ENCODE measurements around the gene CDH1. TPM values are rescaled to one million over a fixed set of nuclear protein-coding genes. Genes with fewer than 3 reads are reported as not detected.

The CDH1 gene
- total and polyA plus RNA-seq, 11 donors: 0.08 to 5.3 (median 0.27) TPM; not detected in 8

- no peaks in the 10 kb centered on the region for H3K36me3 ChIP-seq
- DNase-seq: no peak
- ATAC-seq: no peak
- WGBS, 4 donors: 76 to 81% (median 79%) methylated on average over 3 of the region's 3 CpGs
- H3K4me1 ChIP-seq: no peaks in the 10 kb centered on the region
- intact Hi-C loops (cut with DNase I): no loop called here
- no peaks in the 10 kb centered on the region for H3K9me3 ChIP-seq
- TF ChIP-seq CTCF (IDR thresholded peaks at IDR 0.05) (no peak), POLR2A (IDR thresholded peaks at IDR 0.05) (no peak)
- H3K27me3 ChIP-seq: peaks cover 0 to 11% (median 0%) of the 10 kb centered on the region in 9 donors
- H3K27ac ChIP-seq: no peak overlapping the region
- no peak overlapping the region for H3K4me3 ChIP-seq
These were observed 12.3 kb downstream of the CDH1 start for GRCh38 chr16:68749432-68749831.

DNA sequence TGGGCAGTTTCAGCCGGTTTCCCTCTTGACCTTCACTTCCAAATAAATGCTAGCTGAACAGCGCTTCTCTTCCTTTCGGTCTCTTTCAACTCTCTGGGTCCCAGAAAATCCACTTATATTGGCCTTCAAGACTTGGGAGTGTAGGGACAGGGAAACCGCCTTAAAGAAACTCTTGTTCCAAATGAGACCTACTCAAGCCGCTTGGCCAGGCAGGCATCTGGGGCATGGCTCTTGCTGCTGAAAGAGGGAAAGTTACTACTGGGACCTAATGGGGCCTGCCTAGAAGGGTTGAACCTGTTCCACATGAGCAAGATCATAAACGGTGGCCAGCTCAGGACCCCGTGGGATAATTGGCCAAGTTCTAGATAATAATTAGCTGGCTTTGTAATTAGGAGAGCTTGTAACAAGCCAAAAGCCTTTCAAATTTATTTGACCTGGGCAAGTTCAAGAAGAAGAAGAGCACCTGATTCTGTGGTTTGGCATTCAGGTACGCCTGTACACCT, 13.2 kb downstream of the CDH1 start:
- TF ChIP-seq CTCF (IDR thresholded peaks at IDR 0.05): no peak
- TF ChIP-seq POLR2A (IDR thresholded peaks at IDR 0.05): no peak
- H3K4me1 ChIP-seq: no peaks in the 10 kb centered on the region
- WGBS, 4 donors: 79 to 86% (median 83%) methylated on average over 8 of the region's 8 CpGs
- H3K27me3 ChIP-seq: peaks cover 0 to 11% (median 0%) of the 10 kb centered on the region in 9 donors
- no peaks in the 10 kb centered on the region for H3K9me3 ChIP-seq
- ATAC-seq (no peak), DNase-seq (no peak)
- no peaks in the 10 kb centered on the region for H3K36me3 ChIP-seq
- intact Hi-C loops (cut with DNase I): no loop called here
- H3K27ac ChIP-seq: no peak overlapping the region
- no peak overlapping the region for H3K4me3 ChIP-seq

DNA sequence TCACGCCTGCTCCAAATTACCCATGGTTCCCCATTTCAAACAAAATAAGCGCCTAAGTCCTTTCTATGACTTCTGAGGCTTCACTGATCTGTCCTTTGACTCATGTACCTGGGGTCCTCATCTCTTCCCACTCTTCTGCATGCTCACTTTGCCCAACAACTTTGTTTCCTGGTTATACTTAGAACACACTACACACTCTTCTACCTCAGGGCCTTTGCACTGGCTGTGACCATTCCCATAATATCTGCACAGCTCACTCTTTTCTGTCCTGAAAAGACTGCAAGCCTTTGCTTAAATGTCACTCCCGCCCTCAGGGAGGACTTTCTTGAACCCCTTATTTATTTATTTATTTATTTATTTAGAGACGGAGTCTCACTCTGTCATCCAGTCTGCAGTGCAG, 14.1 kb downstream of the CDH1 start:
- no peak overlapping the region for H3K4me3 ChIP-seq
- no peak overlapping the region for H3K27ac ChIP-seq
- DNase-seq (no peak), ATAC-seq (no peak)
- peaks cover 0 to 5% (median 0%) of the 10 kb centered on the region in 9 donors for H3K27me3 ChIP-seq
- no peaks in the 10 kb centered on the region for H3K4me1 ChIP-seq
- intact Hi-C loops (cut with DNase I): no loop called here
- no peaks in the 10 kb centered on the region for H3K9me3 ChIP-seq
- 89 to 94% (median 89%) methylated on average over 4 of the region's 4 CpGs for WGBS, 4 donors
- TF ChIP-seq CTCF (IDR thresholded peaks at IDR 0.05) (no peak), POLR2A (IDR thresholded peaks at IDR 0.05) (no peak)
- no peaks in the 10 kb centered on the region for H3K36me3 ChIP-seq

GRCh38 chr16:68752602-68753001, 15.5 kb downstream of the CDH1 start:
- DNase-seq (no peak), ATAC-seq (no peak)
- WGBS, 4 donors: 50 to 69% (median 64%) methylated on average over 3 of the region's 3 CpGs
- intact Hi-C loops (cut with DNase I): no loop called here
- TF ChIP-seq CTCF (IDR thresholded peaks at IDR 0.05) (no peak), POLR2A (IDR thresholded peaks at IDR 0.05) (no peak)
- H3K36me3 ChIP-seq: no peaks in the 10 kb centered on the region
- H3K4me3 ChIP-seq: no peak overlapping the region
- peaks cover 0 to 5% (median 0%) of the 10 kb centered on the region in 9 donors for H3K27me3 ChIP-seq
- no peaks in the 10 kb centered on the region for H3K4me1 ChIP-seq
- H3K9me3 ChIP-seq: no peaks in the 10 kb centered on the region
- no peak overlapping the region for H3K27ac ChIP-seq

All from heart left ventricle (tissue), 16 donors.